Measurements from ENCODE around the gene CTSG. TPM values are rescaled to one million over a fixed set of nuclear protein-coding genes. Genes with fewer than 3 reads are reported as not detected.

The CTSG gene
- total RNA-seq, 4 donors from 2014 or later = 0.67 TPM; not detected in 3

- WGBS, 2 donors = 93 to 94% methylated on average over 2 of the region's 2 CpGs
Measured at GRCh38 chr14:24609655-24610344, 33.8 kb upstream of the CTSG start, which contains the start of gene GZMH. TSS of gene GZMH (minus strand) at chr14:24609685. CDS start at chr14:24609613, 72 bp downstream.

GRCh38 chr14:24607635-24608514, 31.8 kb upstream of the CTSG start:
- DNase-seq = no peak
- Histone ChIP-seq H3K9me3 (no peaks in the 10 kb centered on the region), H3K36me3 (no peaks in the 10 kb centered on the region), H3K4me3 (replicated peaks in 1 of 3) (no peak overlapping the region), H3K27ac (no peak overlapping the region), H3K27me3 (no peaks in the 10 kb centered on the region), H3K4me1 (peaks cover 4 to 8% of the 10 kb centered on the region in 2 donors)
- 79 to 80% methylated on average over 8 of the region's 8 CpGs for WGBS, 2 donors
- intact Hi-C loops (cut with DNase I) = no loop called here
- TF ChIP-seq POLR2A (IDR thresholded peaks at IDR 0.05) (no peak), CTCF (IDR thresholded peaks at IDR 0.05) (no peak)

More at GRCh38 chr14:24609655-24610344, 33.8 kb upstream of the CTSG start, which contains the start of gene GZMH:
- H3K4me3 ChIP-seq (replicated peaks in 1 of 3) = no peak within 1 kb of the TSS
- H3K27me3 ChIP-seq = no peaks in the 10 kb centered on the region
- intact Hi-C loops (cut with DNase I) = no loop called here
- H3K27ac ChIP-seq = no peak within 1 kb of the TSS
- peaks cover 4 to 8% of the 10 kb centered on the region in 2 donors for H3K4me1 ChIP-seq
- TF ChIP-seq POLR2A (IDR thresholded peaks at IDR 0.05) = no peak
- no peak for TF ChIP-seq CTCF (IDR thresholded peaks at IDR 0.05)
- no peaks in the 10 kb centered on the region for H3K9me3 ChIP-seq
- DNase-seq = no peak
- no peaks in the 10 kb centered on the region for H3K36me3 ChIP-seq

- Histone ChIP-seq H3K27ac (no peak overlapping the region), H3K4me1 (peaks cover 4 to 8% of the 10 kb centered on the region in 2 donors), H3K9me3 (no peaks in the 10 kb centered on the region), H3K27me3 (no peaks in the 10 kb centered on the region), H3K4me3 (replicated peaks in 1 of 3) (no peak overlapping the region), H3K36me3 (no peaks in the 10 kb centered on the region)
- intact Hi-C loops (cut with DNase I) = no loop called here
- WGBS, 2 donors = 70 to 73% methylated on average over 3 of the region's 4 CpGs
- no peak for TF ChIP-seq CTCF (IDR thresholded peaks at IDR 0.05)
- TF ChIP-seq POLR2A (IDR thresholded peaks at IDR 0.05) = no peak
- no peak for DNase-seq
Measured at GRCh38 chr14:24607081-24607480, 31.0 kb upstream of the CTSG start.

- H3K36me3 ChIP-seq = no peaks in the 10 kb centered on the region
- H3K9me3 ChIP-seq = no peaks in the 10 kb centered on the region
- DNase-seq = no peak
- 54 to 62% methylated on average over 3 of the region's 3 CpGs for WGBS, 2 donors
- no peak overlapping the region for H3K4me3 ChIP-seq (replicated peaks in 1 of 3)
- intact Hi-C loops (cut with DNase I) = no loop called here
- no peak for TF ChIP-seq POLR2A (IDR thresholded peaks at IDR 0.05)
- no peak for TF ChIP-seq CTCF (IDR thresholded peaks at IDR 0.05)
- no peaks in the 10 kb centered on the region for H3K27me3 ChIP-seq
- H3K27ac ChIP-seq = peak overlapping the region in 1 of 3 donors; percentile 63
- H3K4me1 ChIP-seq = peaks cover 4 to 8% of the 10 kb centered on the region in 2 donors
Measured at GRCh38 chr14:24606297-24606696, 30.2 kb upstream of the CTSG start.
